B cell (primary cell): ENCODE data around the gene PMPCA.

ENCODE experiments used
- CTCF ChIP-seq: fragments of 200-600 bp; IDR thresholded peaks from one replicate; pipeline ENCODE4 v1.8.0; 2022; ENCODE audit warnings: antibody characterized with exemption, mild to moderate bottlenecking
- EZH2 ChIP-seq: IDR thresholded peaks from 2 replicates; pipeline ENCODE4 v1.6.1; 2012; ENCODE audit warnings: borderline replicate concordance, low read depth, mild to moderate bottlenecking, moderate library complexity, low read length; ENCODE audit not compliant: insufficient read depth, poor library complexity, severe bottlenecking

GRCh38 chr9:136424750-136425362 lies 14.4 kb downstream of the PMPCA start:
- no peak for TF ChIP-seq CTCF
- TF ChIP-seq EZH2 = no peak
